ENCODE measurements around the gene KRTAP20-2. TPM values are rescaled to one million over a fixed set of nuclear protein-coding genes. Genes with fewer than 3 reads are reported as not detected.

The KRTAP20-2 gene
- total and polyA plus RNA-seq, 12 donors: not detected

- Histone ChIP-seq H3K27ac (no peak overlapping the region), H3K36me3 (no peaks in the 10 kb centered on the region), H3K4me3 (no peak overlapping the region), H3K4me1 (no peaks in the 10 kb centered on the region), H3K9me3 (peaks cover 0 to 27% (median 0%) of the 10 kb centered on the region in 11 donors), H3K27me3 (no peaks in the 10 kb centered on the region)
- intact Hi-C loops (cut with DNase I): no loop called here
- 51 to 62% methylated on average over 3 of the region's 3 CpGs for WGBS, 2 donors
- no peak for TF ChIP-seq CTCF (IDR thresholded peaks at IDR 0.05)
- ATAC-seq (no peak), DNase-seq (no peak)
Observed at GRCh38 chr21:30638686-30639085, 3.7 kb downstream of the KRTAP20-2 start.

GRCh38 chr21:30642564-30642963 lies 7.6 kb downstream of the KRTAP20-2 start, which contains the start of gene KRTAP20-3:
Gene KRTAP20-3, plus strand, starts transcription at chr21:30642864.
- DNase-seq: no peak

GRCh38 chr21:30646904-30647414 lies 12.0 kb downstream of the KRTAP20-2 start:
- no peaks in the 10 kb centered on the region for H3K36me3 ChIP-seq
- no peak for TF ChIP-seq CTCF (IDR thresholded peaks at IDR 0.05)
- H3K4me3 ChIP-seq: no peak overlapping the region
- no peaks in the 10 kb centered on the region for H3K27me3 ChIP-seq
- DNase-seq (no peak), ATAC-seq (no peak)
- H3K4me1 ChIP-seq: no peaks in the 10 kb centered on the region
- H3K9me3 ChIP-seq: peaks cover 0 to 12% (median 0%) of the 10 kb centered on the region in 11 donors
- intact Hi-C loops (cut with DNase I): no loop called here
- no peak overlapping the region for H3K27ac ChIP-seq
- 81 to 93% methylated on average over 1 of the region's 1 CpG for WGBS, 2 donors

More at GRCh38 chr21:30642564-30642963, 7.6 kb downstream of the KRTAP20-2 start, which contains the start of gene KRTAP20-3:
- intact Hi-C loops (cut with DNase I): no loop called here
- 86 to 87% methylated on average over 2 of the region's 2 CpGs for WGBS, 2 donors
- Histone ChIP-seq H3K27me3 (no peaks in the 10 kb centered on the region), H3K4me3 (no peak within 1 kb of the TSS), H3K9me3 (peaks cover 0 to 27% (median 0%) of the 10 kb centered on the region in 11 donors), H3K4me1 (no peaks in the 10 kb centered on the region), H3K27ac (no peak within 1 kb of the TSS), H3K36me3 (no peaks in the 10 kb centered on the region)
- TF ChIP-seq CTCF (IDR thresholded peaks at IDR 0.05): no peak
- no peak for ATAC-seq

- ATAC-seq (no peak), DNase-seq (no peak)
- no peak for TF ChIP-seq CTCF (IDR thresholded peaks at IDR 0.05)
- Histone ChIP-seq H3K4me3 (no peak overlapping the region), H3K9me3 (no peaks in the 10 kb centered on the region), H3K27me3 (no peaks in the 10 kb centered on the region), H3K27ac (no peak overlapping the region), H3K4me1 (no peaks in the 10 kb centered on the region), H3K36me3 (no peaks in the 10 kb centered on the region)
- intact Hi-C loops (cut with DNase I): no loop called here
Observed at GRCh38 chr21:30652891-30653290, 17.9 kb downstream of the KRTAP20-2 start.
